ENCODE results near the gene ACOT6. TPM values are rescaled to one million over a fixed set of nuclear protein-coding genes. Genes with fewer than 3 reads are reported as not detected.
"Not testable (repeated sequence)": the region's sequence is repeated elsewhere in the genome, so short reads cannot be mapped to it uniquely, and the experiment has no call there.

ACOT6 gene, protein sequence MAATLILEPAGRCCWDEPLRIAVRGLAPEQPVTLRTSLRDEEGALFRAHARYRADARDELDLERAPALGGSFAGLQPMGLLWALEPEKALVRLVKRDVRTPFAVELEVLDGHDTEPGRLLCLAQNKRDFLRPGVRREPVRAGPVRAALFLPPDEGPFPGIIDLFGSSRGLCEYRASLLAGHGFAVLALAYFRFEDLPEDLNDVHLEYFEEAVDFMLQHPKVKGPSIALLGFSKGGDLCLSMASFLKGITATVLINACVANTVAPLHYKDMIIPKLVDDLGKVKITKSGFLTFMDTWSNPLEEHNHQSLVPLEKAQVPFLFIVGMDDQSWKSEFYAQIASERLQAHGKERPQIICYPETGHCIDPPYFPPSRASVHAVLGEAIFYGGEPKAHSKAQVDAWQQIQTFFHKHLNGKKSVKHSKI
- polyA plus RNA-seq (2013, experiment 1 of 2; ENCODE audit: insufficient read length), result not detected
- polyA plus RNA-seq (2013, experiment 2 of 2; ENCODE audit: insufficient read length), result not detected

- DNase-seq, result peak; percentile 79
Observed at GRCh38 chr14:73612339-73613045, at the start of gene ACOT6. Gene ACOT6 (plus strand): TSS chr14:73612517. CDS start chr14:73612572, 55 bp downstream.

- DNase-seq, result not testable (repeated sequence)
Observed at GRCh38 chr14:73562696-73563095, 49.6 kb upstream of the ACOT6 start.

GRCh38 chr14:73566431-73566830 is 45.9 kb upstream of the ACOT6 start:
- DNase-seq, result not testable (repeated sequence)

- DNase-seq, result not testable (repeated sequence)
Observed at GRCh38 chr14:73566935-73567334, 45.4 kb upstream of the ACOT6 start.

DNA sequence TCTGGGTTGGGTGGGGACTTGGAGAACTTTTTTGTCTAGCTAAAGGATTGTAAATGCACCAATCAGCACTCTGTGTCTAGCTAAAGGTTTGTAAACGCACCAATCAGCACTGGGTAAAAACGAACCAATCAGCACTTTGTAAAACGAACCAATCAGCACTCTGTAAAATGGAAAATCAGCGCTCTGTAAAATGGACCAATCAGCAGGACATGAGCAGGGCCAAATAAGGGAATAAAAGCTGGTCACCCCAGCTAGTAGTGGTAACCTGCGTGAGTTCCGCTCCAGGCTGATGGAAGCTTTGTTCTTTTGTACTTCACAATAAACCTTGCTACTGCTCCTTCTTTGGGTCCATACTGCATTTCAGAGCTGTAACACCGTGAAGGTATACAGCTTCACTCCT is 45.0 kb upstream of the ACOT6 start:
- DNase-seq, result no peak

DNA sequence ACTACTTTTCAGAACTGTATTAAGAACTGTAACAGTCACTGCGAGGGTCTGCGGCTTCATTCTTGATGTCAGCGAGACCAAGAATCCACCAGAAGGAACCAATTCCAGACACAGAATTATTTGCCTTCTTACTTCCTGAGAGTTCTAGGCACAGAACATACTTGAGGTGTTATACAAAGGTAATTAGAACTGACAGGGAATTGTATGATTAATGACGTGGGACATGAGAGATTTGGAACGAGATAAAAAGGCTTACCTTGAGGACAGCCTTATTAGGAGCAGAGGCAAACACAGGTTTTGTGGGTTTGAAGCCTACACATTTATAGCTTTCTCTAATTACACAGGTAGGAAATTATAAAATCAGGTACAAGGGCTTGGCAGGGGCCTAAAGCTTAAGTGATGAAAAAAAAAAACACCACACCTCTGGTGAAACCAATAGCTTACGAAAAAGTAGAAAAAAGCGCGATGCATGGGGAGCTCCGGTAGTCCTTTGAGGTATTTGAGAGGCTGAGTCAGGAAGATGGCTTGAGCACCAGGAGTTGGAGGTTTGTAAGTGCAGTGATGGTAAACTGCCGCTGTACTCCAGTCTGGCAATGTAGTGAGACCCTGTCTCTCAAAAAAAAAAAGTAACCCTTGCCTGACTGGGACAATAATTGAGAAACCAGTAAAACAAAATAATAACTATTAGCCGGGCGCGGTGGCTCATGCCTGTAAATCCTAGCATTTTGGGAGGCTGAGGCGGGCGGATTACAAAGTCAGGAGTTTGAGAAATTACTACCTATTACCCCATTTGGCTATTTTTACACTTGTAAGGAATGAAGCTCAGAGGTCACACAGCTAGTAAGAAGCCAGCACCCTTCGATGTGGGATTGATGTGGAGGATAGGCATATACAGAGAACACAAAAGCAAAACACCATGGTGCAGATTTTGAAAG is 44.1 kb upstream of the ACOT6 start:
- peak; percentile 42 for DNase-seq

DNA sequence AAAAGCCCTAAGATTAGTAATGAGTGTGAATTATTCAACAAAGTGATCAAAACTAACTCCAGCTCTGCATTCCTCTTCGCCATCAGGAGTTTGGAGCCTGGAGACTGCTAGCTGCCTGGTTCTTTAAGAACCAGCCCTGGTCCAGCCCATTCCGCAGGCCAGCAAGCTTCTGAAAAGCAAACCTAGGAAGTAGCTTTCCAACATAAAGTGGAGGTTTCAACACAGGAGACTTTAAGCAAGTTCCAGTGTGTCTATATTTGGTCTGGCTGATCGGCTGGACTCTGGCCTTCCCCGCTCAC is 43.5 kb upstream of the ACOT6 start:
- not testable (repeated sequence) for DNase-seq

DNA sequence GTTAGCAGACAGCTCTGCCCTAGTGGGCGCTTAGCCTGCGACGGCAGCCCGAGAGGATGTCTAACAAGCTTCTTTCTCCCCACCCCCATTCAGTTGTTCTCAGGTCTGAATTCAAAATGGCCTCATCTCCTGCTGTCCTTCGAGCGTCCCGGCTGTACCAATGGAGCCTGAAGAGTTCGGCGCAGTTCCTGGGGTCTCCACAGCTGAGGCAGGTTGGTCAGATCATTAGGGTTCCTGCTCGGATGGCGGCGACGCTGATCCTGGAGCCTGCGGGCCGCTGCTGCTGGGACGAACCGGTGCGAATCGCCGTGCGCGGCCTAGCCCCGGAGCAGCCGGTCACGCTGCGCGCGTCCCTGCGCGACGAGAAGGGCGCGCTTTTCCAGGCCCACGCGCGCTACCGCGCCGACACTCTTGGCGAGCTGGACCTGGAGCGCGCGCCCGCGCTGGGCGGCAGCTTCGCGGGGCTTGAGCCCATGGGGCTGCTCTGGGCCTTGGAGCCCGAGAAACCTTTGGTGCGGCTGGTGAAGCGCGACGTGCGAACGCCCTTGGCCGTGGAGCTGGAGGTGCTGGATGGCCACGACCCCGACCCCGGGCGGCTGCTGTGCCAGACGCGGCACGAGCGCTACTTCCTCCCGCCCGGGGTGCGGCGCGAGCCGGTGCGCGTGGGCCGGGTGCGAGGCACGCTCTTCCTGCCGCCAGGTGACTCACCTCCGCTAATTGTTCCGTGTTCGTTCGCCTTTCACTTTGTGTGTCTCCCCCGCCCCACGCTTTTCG is 42.9 kb upstream of the ACOT6 start, which contains the start of gene ACOT2:
Gene ACOT2 (plus strand): TSS at position 29 of the 774 bp plus-strand sequence. CDS start 28 bp downstream, at position 57.
- DNase-seq, result peak; percentile 95

- DNase-seq, result peak; percentile 32
Observed at GRCh38 chr14:73570913-73571312, 41.4 kb upstream of the ACOT6 start.

GRCh38 chr14:73573034-73573433 is 39.3 kb upstream of the ACOT6 start:
- DNase-seq, result not testable (repeated sequence)

GRCh38 chr14:73573740-73574139 is 38.6 kb upstream of the ACOT6 start:
- DNase-seq, result not testable (repeated sequence)

- DNase-seq, result not testable (repeated sequence)
Observed at GRCh38 chr14:73574251-73574650, 38.1 kb upstream of the ACOT6 start.

DNA sequence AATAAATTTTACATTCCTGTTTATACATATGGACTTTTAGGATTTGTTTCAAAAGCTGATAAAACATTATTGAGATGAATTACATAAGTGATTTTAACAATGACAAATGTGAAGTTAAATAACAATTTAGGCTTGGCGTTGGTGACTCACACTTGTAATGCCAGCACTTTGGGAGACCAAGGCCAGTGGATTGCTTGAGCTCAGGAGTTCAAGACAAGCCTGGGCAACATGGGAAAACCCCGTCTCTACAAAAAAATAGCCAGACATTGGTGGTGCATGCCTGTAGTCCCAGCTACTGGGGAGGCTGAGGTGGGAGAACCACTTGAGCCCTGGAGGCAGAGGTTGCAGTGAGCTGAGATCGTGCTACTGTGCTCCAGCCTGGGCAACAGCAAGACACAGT is 35.9 kb upstream of the ACOT6 start:
- no peak for DNase-seq

DNA sequence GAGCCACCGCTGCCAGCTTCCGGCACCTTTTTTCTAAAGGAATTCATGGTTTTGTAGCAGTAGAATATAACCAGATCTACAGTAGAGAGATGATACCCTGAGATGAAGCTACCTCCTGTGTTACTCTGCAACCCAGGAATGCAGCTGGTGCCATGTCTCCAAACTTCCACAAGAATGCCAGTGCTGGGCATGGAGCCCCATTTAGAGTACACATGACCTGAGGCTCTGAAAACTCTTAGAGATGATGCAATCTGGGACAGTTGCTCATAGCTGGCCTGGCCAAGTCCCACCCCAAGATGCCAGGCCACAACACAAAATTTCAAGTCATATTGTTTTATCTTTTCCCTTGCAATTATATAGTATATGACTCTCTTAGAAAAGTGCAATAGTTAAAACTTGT is 35.1 kb upstream of the ACOT6 start:
- DNase-seq, result not testable (repeated sequence)

DNA sequence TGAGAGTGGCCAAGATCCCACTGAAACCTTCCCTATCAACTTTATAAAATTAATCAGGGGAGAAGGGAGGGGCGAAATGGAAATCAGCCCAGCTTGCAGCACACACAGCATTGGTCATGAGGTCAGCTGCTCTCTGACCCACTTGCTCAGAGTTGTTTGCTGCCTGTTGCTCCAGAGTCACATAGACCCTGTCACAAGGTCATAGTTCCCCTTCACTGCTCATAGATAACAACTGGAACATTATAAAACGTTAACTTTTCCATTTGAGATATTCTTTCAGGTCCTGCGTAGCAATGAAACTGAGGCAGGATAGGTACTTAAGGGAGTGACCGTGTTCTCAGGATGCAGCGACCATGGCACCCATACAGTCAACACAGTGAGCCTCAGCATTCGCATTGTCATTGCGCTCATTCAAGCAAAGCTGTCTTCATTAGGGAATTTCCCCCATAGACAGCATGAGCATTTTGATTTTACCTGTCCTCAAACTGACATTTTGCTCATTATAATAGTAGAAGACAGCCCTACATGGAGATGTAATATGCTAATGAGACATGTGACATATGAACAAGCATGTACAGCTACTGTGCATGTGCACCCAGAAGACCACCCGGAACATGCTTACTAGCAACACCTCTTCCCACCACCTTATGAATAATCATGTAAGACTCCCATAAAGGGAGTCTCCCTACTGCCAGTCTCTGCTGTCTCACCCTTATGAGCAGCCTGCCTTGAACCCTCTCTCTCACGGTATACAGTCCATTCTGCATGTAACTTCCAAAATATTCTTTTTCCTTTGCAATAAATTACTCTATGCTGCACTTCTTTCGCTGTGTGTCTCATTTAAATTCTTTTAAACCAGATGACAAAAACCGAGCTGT is 30.0 kb upstream of the ACOT6 start:
- not testable (repeated sequence) for DNase-seq

- DNase-seq, result no peak
Observed at GRCh38 chr14:73588695-73589094, 23.6 kb upstream of the ACOT6 start.

DNA sequence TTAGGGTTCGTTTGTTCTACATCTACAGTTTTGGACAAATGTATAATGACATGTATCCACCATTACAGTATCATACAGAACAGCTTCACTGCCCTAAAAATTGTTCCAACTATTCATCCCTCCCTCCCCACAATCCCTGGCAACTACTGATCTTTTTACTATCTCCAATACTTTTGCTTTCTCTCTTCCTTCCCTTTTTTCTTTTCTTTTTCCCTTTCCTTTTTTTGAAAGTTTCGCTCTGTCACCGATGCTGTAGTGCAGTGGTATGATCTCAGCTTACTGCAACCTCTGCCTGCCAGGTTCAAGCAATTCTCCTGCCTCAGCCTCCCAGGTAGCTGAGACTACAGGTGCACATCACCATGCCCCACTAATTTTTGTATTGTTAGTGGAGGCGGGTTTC is 23.2 kb upstream of the ACOT6 start:
- no peak for DNase-seq

- not testable (repeated sequence) for DNase-seq
Observed at GRCh38 chr14:73590673-73591004, 21.7 kb upstream of the ACOT6 start.

DNA sequence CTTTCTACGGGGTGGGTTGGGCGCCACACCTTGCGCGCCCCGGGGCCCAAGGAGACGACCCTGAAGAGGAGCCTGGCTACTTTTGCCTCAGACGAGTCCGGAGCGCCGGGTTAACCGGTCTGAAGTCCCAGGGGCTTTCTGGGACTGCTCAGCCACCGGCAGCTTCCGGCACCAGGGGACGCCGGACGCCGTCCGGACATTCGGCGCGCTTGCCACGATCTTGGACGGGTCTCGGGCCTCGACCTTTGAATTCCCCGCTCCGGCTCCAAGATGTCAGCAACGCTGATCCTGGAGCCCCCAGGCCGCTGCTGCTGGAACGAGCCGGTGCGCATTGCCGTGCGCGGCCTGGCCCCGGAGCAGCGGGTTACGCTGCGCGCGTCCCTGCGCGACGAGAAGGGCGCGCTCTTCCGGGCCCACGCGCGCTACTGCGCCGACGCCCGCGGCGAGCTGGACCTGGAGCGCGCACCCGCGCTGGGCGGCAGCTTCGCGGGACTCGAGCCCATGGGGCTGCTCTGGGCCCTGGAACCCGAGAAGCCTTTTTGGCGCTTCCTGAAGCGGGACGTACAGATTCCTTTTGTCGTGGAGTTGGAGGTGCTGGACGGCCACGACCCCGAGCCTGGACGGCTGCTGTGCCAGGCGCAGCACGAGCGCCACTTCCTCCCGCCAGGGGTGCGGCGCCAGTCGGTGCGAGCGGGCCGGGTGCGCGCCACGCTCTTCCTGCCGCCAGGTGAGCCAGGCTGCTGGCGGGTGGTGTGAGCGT is 20.4 kb upstream of the ACOT6 start, which contains the start of gene ACOT4:
Gene ACOT4 (plus strand): TSS at position 184 of the 760 bp plus-strand sequence. CDS start 87 bp downstream, at position 271.
- DNase-seq, result peak; percentile 30

DNA sequence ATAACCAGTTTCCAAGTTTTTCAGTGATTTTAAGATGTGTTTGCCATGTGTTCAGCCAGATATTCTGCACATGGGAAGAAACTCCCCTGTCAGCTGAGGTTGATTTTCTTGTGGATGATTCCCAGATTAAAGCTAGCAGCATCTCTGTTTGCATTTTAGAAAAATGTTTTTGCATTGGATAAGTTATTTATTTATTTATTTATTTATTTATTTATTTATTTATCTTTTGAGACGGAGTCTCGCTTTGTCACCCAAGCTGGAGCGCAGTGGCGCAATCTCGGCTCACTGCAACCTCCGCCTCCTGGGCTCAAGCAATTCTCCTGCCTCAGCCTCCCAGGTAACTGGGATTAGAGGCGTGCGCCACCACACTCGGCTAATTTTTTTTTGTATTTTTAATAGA is 17.8 kb upstream of the ACOT6 start:
- no peak for DNase-seq
